Stimulated activated CD8-positive, alpha-beta memory T cell treated with anti-CD3 and anti-CD28 coated beads, Interleukin-4, amount 100 ng/mL, for 48 hours (primary cell): ENCODE data around the gene NSD1.

Source experiments
- DNase-seq: peaks from one replicate; pipeline ENCODE4 v3.0.0-alpha.2; 2020

NSD1 gene

DNA sequence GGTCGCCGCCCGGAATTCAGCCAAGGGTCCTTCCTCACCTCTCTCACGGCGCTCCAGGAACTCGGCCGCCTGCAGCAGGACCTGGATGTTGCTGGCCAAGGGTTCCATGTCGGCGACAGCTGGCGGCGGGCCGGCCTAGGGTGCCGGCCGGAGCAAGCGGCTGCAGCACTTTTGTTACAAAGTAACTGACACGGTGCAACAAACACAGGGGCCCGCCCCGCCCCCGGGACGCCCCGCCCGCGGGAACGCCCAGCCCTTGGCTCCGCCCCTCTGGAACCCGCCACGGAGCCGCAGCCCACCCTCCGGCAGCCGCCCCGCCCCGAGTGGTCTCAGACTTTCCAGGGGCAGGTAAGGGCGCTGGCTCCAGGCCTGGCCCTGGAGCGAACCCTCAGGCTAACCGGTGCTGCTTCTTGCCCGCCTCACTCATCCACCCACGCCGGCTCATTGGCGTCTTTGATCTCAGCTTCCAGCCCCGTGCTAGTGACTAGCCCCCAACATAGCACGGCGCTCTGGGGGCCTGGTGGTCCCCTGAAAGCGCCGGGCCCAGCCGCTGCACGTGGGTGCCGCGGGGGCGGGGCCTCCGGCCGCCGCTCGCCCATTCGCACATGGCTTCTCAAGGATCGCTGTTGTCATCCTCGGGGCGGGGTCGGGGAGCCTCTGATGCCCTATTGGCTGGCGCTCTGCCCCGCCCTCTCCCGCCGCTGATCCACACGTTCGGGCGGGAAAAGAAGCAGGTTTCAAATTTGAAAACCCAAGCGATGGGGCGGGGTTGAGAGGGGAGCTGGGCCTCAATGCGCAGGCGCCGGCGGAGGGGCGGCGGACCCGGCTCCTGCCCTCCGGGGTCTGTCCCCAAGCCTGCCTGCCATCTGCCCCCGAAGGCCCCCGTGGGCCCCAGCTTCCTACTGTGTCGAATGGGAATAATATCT lies 178.4 kb downstream of the NSD1 start, which contains the start of gene MXD3:
Gene MXD3 (minus strand): TSS at position 176 of the 926 bp plus-strand sequence. CDS start 68 bp downstream, at position 108.
- DNase-seq: peak; percentile 99

DNA sequence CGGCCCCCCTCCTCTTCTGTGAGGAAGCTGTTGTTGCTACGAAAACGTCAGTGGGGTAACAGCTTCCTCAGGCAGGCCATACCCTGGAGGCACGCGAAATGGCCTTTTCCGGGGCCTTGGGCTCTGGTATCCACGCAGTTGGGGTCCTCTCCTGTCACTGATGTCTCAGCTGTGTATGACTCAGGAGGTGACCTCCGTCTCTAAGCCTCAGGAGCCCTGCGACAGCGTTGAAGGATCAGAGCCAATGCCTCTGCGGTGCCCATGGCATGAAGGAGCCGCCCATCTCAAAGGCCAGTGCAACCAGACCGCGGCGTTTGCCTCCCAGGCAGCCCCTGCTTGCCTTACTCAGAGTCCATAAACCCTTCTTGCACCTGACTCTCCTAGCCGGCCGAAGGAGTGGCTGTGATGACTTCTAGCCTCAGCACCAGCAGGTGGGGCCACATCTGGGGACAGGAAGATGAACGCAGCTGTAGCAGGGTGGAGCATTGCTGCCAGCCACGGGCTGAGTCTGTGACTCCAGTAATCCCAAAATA lies 179.1 kb downstream of the NSD1 start:
- peak; percentile 73 for DNase-seq

DNA sequence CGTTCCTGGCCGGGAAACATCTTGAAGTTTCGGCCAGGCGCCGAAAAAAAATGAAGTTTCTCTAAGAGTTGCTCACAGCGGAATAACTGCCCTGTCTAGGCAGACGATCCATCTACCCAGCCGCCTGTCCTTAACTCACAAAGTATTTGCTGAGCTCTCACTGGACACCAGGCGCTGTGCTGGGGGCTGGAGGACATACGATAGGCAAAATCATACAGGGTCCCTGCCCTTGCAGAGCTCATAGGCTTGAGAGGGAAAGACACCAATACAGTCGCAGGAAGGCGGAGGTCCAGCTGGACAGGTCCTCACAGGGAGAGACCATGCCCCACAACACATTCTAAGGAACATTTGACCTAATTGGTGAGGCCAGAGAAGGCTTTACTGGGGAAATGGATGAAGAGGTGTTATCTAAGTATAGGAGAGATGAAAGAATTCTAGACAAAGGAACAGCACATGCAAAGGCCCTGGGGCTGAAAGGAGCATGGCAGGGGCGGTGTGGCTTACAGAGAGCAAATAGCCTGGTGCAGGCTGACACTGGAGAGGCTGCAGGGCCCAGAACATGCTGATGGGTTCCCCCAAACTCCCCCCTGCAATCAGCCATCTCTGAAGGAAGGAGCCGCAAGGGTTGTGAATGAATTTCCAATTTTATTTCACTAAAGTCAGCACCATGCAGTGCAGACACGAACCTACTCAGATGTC lies 180.1 kb downstream of the NSD1 start:
- no peak for DNase-seq

GRCh38 chr5:177314376-177315342 lies 181.1 kb downstream of the NSD1 start:
- DNase-seq: no peak

DNA sequence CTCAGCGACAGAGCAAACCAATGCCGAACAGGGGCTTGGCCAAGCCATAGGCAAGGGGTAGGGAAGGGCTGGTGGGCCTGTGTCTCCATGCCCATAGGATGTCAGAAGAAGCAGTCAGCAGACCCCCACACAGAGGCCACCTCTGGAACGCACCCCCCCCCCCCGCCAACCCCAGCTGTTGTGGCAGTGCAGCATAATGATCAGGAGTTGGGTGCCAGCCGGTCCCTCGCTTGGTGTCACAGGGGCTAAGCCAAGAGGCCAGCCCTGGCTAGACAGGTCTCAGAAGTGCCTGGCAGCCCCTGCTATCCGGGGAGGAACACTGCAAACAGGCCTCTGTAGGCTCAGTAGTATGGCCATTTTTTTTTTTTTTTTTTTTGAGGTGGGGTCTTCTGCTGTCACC lies 181.8 kb downstream of the NSD1 start:
- DNase-seq: no peak

DNA sequence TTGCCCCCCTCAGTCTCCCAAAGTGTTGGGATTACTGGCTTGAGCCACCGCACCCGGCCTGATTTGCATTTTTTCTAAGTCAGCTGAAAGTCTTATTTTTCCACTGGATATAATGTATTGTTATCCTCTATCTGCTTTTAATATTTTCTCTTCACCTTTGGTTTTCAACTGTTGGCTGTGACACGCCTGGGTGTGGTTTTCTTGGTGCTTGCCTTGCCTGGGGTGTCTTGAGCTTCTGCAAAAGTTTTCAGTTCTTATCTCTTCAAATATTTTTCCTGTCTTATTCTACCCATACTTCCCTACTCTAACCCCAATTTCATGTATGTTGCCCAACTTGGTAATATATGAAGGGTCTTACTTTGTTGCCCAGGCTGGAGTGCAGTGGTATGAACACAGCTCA lies 182.4 kb downstream of the NSD1 start:
- DNase-seq: no peak

GRCh38 chr5:177317959-177318377 lies 184.4 kb downstream of the NSD1 start:
- DNase-seq: peak; percentile 87

DNA sequence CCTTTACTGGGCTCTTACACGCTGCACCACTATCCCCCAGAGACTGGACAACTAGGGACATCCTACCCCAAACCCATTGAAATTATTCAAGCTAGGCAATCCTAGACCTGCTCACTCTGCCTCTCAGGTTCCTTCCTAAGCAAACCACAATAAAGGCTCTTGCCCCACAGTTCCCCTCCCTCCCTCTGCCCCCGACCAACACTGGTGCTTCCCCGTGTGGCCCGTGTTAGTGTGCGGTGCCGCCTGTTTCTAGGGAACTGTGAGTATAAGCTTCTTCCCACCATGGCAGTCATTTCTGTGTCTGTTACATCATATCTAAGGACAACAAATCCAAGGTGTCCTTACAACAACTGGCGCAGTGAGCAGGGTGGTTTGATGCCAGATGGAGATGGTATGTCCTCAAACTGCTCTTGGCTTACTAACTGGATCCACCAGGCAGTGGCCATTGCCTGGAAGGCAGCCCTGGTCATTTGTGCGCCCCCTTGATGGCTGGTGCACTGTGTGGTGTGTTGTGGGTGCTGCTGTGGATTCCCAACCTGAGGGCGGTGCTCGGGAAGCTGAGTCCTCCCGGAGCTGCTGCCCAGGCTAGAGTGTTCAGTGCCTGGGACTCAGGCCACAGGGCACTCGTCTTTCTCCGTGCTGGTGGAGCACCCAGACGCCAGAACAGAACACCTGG lies 186.5 kb downstream of the NSD1 start:
- DNase-seq: no peak

DNA sequence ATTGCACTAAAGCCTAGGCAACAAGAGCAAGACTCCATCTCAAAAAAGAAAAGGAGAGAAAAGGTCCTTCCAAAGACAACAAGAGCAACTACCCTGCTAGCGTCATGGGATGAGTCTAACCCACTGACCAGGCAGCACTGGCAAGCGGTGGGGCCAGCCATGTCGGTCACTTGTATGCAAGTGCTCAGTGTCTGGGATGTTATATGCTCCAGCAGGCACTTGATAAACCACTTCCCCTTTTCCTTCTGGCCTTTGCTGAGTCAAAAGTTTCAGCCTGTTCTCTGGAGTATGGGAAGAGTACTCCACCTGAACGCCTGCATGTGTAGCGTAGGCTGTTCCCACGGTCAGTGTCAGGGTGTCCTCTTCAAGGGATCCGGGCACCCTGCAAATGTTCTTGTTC lies 187.3 kb downstream of the NSD1 start:
- no peak for DNase-seq

DNA sequence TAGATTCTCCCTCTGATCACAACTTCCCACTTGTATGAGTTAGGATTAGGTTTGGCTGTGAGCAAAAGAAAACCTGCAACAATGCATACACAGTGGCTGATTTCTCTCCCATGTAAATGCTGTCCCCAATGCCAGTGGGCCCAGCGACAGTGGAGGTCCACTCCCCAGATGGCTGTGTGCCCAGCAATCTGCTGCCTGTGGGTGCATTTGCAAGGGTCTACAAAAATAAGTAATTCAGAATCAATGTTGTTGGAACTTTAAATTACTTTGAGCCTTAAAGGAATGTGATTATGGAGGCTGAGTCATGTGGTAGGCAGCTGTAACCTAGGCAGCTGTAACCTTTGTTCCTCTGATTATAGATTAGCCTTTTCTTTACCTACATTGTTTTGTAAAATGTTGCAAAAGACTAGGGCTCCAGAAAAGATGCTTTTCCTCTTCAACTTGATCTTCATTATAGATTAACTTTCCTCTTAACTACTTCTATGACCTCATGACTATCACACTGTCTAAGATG lies 192.4 kb downstream of the NSD1 start:
- DNase-seq: no peak

DNA sequence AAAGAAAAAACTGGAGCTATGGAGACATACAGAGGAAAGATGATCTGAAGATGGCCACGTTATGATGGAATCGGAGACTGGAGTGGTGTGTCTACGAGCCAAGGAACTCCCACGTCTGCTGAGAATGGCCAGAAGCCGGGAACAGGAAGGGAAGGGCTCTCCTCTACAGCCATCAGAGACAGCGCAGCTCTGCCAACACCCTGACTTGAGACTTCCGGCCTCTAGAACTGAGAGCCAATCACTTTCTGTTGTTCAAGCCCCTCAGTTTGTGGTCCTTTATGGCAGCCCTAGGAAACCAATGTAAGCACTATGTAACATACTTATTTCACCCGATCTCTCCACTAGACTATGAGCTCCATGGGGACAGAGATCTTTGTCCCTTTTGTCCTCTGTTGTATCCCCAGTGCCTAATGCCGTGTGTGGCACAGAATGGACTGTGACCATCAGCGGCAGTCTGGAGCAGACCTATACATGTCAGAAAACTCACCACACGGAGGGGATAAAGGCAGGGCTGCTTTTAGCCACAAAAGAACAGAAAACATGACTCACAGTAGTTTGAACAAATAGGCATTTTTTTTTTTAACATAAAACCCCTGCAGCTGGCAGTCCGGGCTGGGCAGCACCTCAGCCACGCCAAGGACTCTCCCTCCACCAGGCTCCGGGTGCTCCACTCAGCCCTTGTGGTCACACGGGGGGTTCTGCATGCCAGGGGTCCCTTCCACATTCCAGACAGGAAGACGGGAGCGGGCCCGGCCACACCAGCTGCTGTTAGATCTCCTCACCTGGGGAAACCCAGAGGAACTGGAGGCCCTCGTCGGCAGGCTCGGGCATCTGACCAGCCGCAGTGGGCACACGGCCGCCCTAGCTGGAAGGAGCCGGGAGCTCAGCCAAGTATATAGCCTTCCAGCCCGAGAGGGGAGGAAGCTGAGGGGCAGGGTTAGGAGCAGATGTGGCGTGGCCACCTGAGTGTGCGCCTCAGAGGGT lies 194.3 kb downstream of the NSD1 start:
- DNase-seq: no peak

- DNase-seq: no peak
These were observed 195.1 kb downstream of the NSD1 start for GRCh38 chr5:177328545-177329231.

GRCh38 chr5:177329883-177330282 lies 196.3 kb downstream of the NSD1 start:
- no peak for DNase-seq

DNA sequence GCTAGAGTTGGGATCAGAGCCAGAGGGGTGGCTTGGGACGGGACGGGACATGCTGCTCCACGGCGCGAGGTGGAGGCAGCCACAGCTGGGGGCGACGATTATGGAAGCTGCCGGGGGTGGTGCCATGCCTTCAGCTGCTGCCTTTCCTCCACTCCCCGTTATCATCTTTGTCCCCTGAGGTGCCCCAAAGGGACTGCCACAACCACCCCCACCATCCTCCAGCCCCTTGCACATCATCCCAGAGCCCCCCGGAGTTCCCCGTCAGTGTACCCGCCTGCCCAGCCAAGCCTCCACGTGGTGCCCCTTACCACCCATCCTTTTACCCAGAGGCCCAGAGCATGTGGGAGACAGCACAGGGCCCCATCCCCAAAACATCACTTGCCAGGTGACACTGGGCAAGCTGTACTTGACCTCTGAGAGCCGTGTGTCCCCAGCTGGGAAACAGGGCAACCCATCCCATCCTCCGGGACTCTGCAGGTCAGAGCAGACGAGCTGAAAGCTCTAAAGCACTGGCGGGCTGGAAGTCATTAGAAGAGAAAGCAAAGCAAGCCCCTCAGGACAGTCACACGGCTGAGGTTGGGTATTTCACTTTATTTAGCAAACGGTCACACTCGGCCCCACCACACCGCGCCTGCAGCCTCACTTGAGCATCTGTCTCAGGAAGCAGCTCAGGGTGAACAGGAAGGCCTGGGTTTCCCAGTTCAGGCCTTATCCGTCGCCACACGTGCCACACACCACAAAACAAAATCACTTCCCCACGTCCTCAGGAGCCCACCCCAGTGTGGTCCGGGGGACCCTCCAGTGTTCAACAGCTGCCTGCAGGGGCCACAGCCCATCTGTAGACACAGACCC lies 197.6 kb downstream of the NSD1 start:
- DNase-seq: no peak

- DNase-seq: no peak
These were observed 198.7 kb downstream of the NSD1 start for GRCh38 chr5:177332031-177332895.

- DNase-seq: no peak
These were observed 199.3 kb downstream of the NSD1 start for GRCh38 chr5:177332896-177333260.

DNA sequence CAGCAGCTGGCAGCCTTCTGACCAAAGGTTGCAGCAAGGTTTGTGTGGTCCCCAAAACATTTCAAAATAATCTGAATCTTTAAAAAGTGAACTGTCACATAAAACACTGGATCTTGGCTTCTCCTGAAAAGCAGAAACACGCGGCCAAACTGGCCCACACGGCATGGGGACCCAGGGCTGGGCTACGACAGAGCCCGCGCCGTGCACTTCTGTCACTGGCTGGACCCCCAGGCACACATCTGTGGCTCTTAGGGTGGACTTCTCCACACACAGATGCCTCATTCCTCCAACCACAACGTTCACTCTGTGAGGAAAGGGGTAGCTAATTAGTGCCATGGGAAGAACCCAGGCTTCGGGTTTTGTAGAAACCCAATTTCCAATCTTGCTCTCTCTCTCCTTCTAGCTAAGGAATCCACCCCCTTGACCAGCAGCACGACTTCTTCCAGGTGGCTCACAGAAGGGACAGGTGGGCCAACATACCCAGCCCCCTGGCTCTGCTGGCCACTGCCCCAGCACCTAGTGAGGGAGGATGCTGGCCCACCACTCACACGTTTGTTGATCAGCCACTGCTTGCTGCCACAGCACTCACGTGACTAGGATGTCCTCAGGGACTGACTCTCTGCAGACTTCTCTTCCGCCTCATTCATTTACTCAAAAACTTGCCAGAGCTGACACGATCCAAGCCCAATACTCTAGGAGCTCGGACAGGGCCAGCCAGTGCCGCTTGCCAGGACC lies 200.0 kb downstream of the NSD1 start:
- DNase-seq: no peak
